ENCODE results near the gene SLC38A4. TPM values are rescaled to one million over a fixed set of nuclear protein-coding genes. Genes with fewer than 3 reads are reported as not detected.

The SLC38A4 gene
- total and polyA plus RNA-seq, 2 of the 8 experiments (the other 6 are each of a cell fraction or from before 2014, with no cell fraction given): 6.7 to 15.4 TPM

- DNase-seq (ENCODE audit: low read depth in 1 of 2, low spot score in 2 of 2): no peak
- H4K91ac ChIP-seq (replicated peaks; ENCODE audit: insufficient read length, low read length): no peak overlapping the region
- FAIRE-seq: no peak
- TF ChIP-seq CHD2 (IDR thresholded peaks at IDR 0.05; ENCODE audit: low read length) (no peak), MAFK (IDR thresholded peaks at IDR 0.05; ENCODE audit: low read depth, low read length) (no peak), USF2 (IDR thresholded peaks at IDR 0.05; ENCODE audit: low read length) (no peak), TEAD4 (IDR thresholded peaks at IDR 0.05; ENCODE audit: low read depth, low read length) (no peak), BRCA1 (IDR thresholded peaks at IDR 0.05; ENCODE audit: low read depth, low read length) (no peak), NANOG (IDR thresholded peaks at IDR 0.05; ENCODE audit: insufficient read depth, low read depth, low read length, poor library complexity, severe bottlenecking) (no peak), HDAC2 (IDR thresholded peaks at IDR 0.05; ENCODE audit: borderline replicate concordance in 1 of 2, low read depth in 2 of 2, low read length in 2 of 2) (no peak), ZNF274 (IDR thresholded peaks at IDR 0.05; ENCODE audit: borderline replicate concordance, extremely low read depth, low read length) (no peak), KDM4A (IDR thresholded peaks at IDR 0.05; ENCODE audit: low read depth, low read length, severe bottlenecking) (no peak), CHD1 (IDR thresholded peaks at IDR 0.05; ENCODE audit: low read depth, low read length) (no peak), GABPA (IDR thresholded peaks at IDR 0.05; ENCODE audit: borderline replicate concordance, insufficient read depth, low read length) (no peak), ATF3 (IDR thresholded peaks at IDR 0.05; ENCODE audit: insufficient read depth, low read depth, low read length) (no peak), TCF12 (IDR thresholded peaks at IDR 0.05; ENCODE audit: low read depth, low read length) (no peak)
Measured at GRCh38 chr12:46841891-46842290, 16.1 kb upstream of the SLC38A4 start.

More at GRCh38 chr12:46841891-46842290, 16.1 kb upstream of the SLC38A4 start:
- H3K4ac ChIP-seq (replicated peaks; ENCODE audit: insufficient read length, low read depth, low read length): no peak overlapping the region
- H3K9me3 ChIP-seq (ENCODE audit: insufficient read depth in 2 of 2, low read depth in 1 of 2, low read length in 1 of 2): no peaks in the 10 kb centered on the region
- no peak overlapping the region for H2BK12ac ChIP-seq (ENCODE audit: low read depth, low read length)
- H2BK5ac ChIP-seq (ENCODE audit: low read depth, low read length): no peak overlapping the region
- H2AFZ ChIP-seq (ENCODE audit: low read length): no peak overlapping the region
- H3K9ac ChIP-seq (replicated peaks in 1 of 4; ENCODE audit: extremely low read depth in 1 of 4, low read depth in 3 of 4, low read length in 3 of 4): no peak overlapping the region
- H3K36me3 ChIP-seq (ENCODE audit: control insufficient read depth in 2 of 4, insufficient read depth in 4 of 4, low read length in 3 of 4): no peaks in the 10 kb centered on the region
- no peak overlapping the region for H3K14ac ChIP-seq (ENCODE audit: insufficient read length)
- H3K79me2 ChIP-seq (ENCODE audit: control insufficient read depth in 1 of 2, insufficient read depth in 2 of 2, low read length in 2 of 2): no peaks in the 10 kb centered on the region
- H3K27me3 ChIP-seq (replicated peaks in 1 of 4; ENCODE audit: control insufficient read depth in 3 of 4, extremely low read depth in 1 of 4, insufficient read depth in 3 of 4, low read length in 3 of 4): no peaks in the 10 kb centered on the region
- H2BK120ac ChIP-seq (replicated peaks; ENCODE audit: low read depth, low read length): no peak overlapping the region
- no peak overlapping the region for H3K23ac ChIP-seq (ENCODE audit: insufficient read length)
- no peaks in the 10 kb centered on the region for H3K79me1 ChIP-seq (ENCODE audit: low read depth, low read length)
- H3K56ac ChIP-seq (replicated peaks; ENCODE audit: insufficient read length, low read depth, low read length): no peak overlapping the region
- H2BK20ac ChIP-seq (ENCODE audit: low read length): no peak overlapping the region
- H3K4me2 ChIP-seq (ENCODE audit: insufficient read depth in 1 of 2, low read depth in 2 of 2, low read length in 2 of 2): no peak overlapping the region
- H3K4me1 ChIP-seq (replicated peaks in 1 of 4; ENCODE audit: control insufficient read depth in 3 of 4, insufficient read depth in 4 of 4, low read length in 3 of 4): no peaks in the 10 kb centered on the region
- H3K27ac ChIP-seq (ENCODE audit: low read depth, low read length): no peak overlapping the region
- H3K18ac ChIP-seq (ENCODE audit: extremely low read depth, low read length): no peak overlapping the region
- WGBS, 2 experiments (ENCODE audit: extremely low coverage in 1 of 2, insufficient coverage in 1 of 2, insufficient read length in 1 of 2, insufficient replicate concordance in 2 of 2, low coverage in 1 of 2, low lambda C conversion rate in 2 of 2, missing lambda C conversion rate in 1 of 2): 100% methylated on average over 2 of the region's 2 CpGs; no CpG with 5 or more reads in 1 of the 2 experiments
- ChIA-PET POLR2A (ENCODE audit: partially characterized antibody) (no interaction called here), CTCF (ENCODE audit: partially characterized antibody) (interaction anchor here (1.0 kb wide), 1 partner anchor 82 kb away, joined by 3 read pairs; no protein-coding TSS in a partner anchor)
- H3K23me2 ChIP-seq (ENCODE audit: low read depth, low read length): no peaks in the 10 kb centered on the region
- no peak overlapping the region for H2AK5ac ChIP-seq (ENCODE audit: low read depth, low read length)
- H4K20me1 ChIP-seq (replicated peaks in 1 of 2; ENCODE audit: control insufficient read depth in 1 of 2, insufficient read depth in 2 of 2, low read length in 2 of 2): no peaks in the 10 kb centered on the region
- H4K8ac ChIP-seq (ENCODE audit: extremely low read depth, insufficient read depth, low read length): no peak overlapping the region; the same call in 1 of the 2 replicates
- H3K4me3 ChIP-seq (ENCODE audit: extremely low read depth in 1 of 4, insufficient read depth in 2 of 4, low read depth in 3 of 4, low read length in 4 of 4): no peak overlapping the region
- H2BK15ac ChIP-seq (ENCODE audit: low read length): no peak overlapping the region
- no peak overlapping the region for H4K5ac ChIP-seq (ENCODE audit: insufficient read length, low read depth, low read length)
